Neural crest cell (in vitro differentiated cells): ENCODE data around the gene SLC17A3. TPM values are rescaled to one million over a fixed set of nuclear protein-coding genes. Genes with fewer than 3 reads are reported as not detected.

ENCODE experiments used
- DNase-seq: peaks from one replicate; pipeline ENCODE4 v3.0.0; 2021; ENCODE audit warnings: low read depth, mixed read lengths, low spot score
- H3K27ac Mint-ChIP-seq: one replicate; pipeline ENCODE4 v1.8.0; 2021; ENCODE audit warnings: mild to moderate bottlenecking, mixed read lengths; ENCODE audit not compliant: unreplicated experiment
- H3K27me3 Mint-ChIP-seq: 2 replicates; pipeline ENCODE4 v1.8.0; 2021; ENCODE audit warnings: low read depth, mild to moderate bottlenecking, mixed read lengths
- H3K36me3 Mint-ChIP-seq: 2 replicates; pipeline ENCODE4 v1.8.0; 2021; ENCODE audit warnings: low read depth, mild to moderate bottlenecking, mixed read lengths
- H3K4me1 Mint-ChIP-seq: 2 replicates; pipeline ENCODE4 v1.8.0; 2021; ENCODE audit warnings: mixed read lengths
- H3K4me3 Mint-ChIP-seq: one replicate; pipeline ENCODE4 v1.8.0; 2021; ENCODE audit warnings: mild to moderate bottlenecking, mixed read lengths
- H3K9me3 Mint-ChIP-seq: 2 replicates; pipeline ENCODE4 v1.8.0; 2021; ENCODE audit warnings: mixed read lengths
- CTCF ChIP-seq: fragments of 200-600 bp; sonication (generic); conservative IDR thresholded peaks from 2 replicates; pipeline ENCODE4 v1.5.0; 2021; ENCODE audit warnings: antibody characterized with exemption, mild to moderate bottlenecking
- total RNA-seq: library from RNA; stranded (reverse); gene quantifications from 2 replicates; pipeline ENCODE4 v1.2.1, GENCODE V29; 2021

The SLC17A3 gene
- total RNA-seq, 1 donor from 2014 or later, result not detected

GRCh38 chr6:25916789-25917490 lies 42.9 kb upstream of the SLC17A3 start:
- Mint-ChIP-seq H3K4me3 (no peak overlapping the region), H3K4me1 (no peaks in the 10 kb centered on the region), H3K27ac (no peak overlapping the region), H3K27me3 (no peaks in the 10 kb centered on the region), H3K36me3 (no peaks in the 10 kb centered on the region), H3K9me3 (no peaks in the 10 kb centered on the region)
- no peak for DNase-seq
- TF ChIP-seq CTCF, result no peak

DNA sequence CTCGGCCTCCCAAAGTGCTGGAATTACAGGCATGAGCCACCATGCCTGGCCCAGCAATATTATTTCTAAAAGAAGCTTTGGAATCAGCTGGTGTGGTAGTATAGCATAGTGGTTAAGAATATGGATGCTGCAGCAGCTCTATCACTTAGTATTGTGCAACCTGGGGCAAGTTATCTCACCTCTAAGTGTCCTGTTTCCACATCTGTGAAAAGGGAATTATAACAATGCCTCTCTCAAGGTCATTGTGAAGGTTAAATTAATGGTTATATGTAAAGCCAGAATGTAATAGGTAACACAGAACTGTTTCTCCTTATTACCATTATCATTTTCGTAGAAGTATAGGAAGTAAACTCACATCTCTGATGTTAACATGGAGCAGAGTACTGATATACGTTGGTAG lies 42.3 kb upstream of the SLC17A3 start:
- no peak overlapping the region for H3K4me3 Mint-ChIP-seq
- H3K27ac Mint-ChIP-seq, result no peak overlapping the region
- DNase-seq, result no peak
- H3K36me3 Mint-ChIP-seq, result no peaks in the 10 kb centered on the region
- no peaks in the 10 kb centered on the region for H3K4me1 Mint-ChIP-seq
- H3K27me3 Mint-ChIP-seq, result no peaks in the 10 kb centered on the region
- no peaks in the 10 kb centered on the region for H3K9me3 Mint-ChIP-seq
- TF ChIP-seq CTCF, result no peak

- Mint-ChIP-seq H3K9me3 (no peaks in the 10 kb centered on the region), H3K36me3 (no peaks in the 10 kb centered on the region)
- TF ChIP-seq CTCF, result no peak
Measured at GRCh38 chr6:25913741-25914140, 39.7 kb upstream of the SLC17A3 start.

DNA sequence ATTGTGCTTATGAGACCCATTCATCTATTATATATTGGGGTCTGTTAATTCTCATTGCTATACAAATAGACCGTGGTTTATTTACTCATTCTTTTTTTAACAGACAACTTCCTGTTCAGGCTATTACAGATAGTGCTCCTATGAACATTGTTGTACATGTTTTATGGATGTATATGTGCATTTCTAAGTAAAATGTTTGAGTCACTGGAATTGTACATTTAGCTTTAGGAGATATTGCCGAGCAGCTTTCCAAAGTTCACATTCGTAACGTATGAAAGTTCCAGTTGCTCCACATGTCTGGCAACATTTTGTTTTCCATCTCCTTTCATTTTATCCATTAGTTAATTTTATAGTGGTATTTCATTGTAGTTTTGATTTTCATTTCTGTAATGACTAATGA lies 37.3 kb upstream of the SLC17A3 start:
- no peaks in the 10 kb centered on the region for H3K36me3 Mint-ChIP-seq
- no peak overlapping the region for H3K4me3 Mint-ChIP-seq
- TF ChIP-seq CTCF, result no peak
- no peaks in the 10 kb centered on the region for H3K27me3 Mint-ChIP-seq
- peaks cover 4% of the 10 kb centered on the region for H3K4me1 Mint-ChIP-seq
- H3K9me3 Mint-ChIP-seq, result no peaks in the 10 kb centered on the region
- H3K27ac Mint-ChIP-seq, result no peak overlapping the region
- no peak for DNase-seq

More at GRCh38 chr6:25913741-25914140, 39.7 kb upstream of the SLC17A3 start:
- Mint-ChIP-seq H3K4me3 (no peak overlapping the region), H3K4me1 (peaks cover 4% of the 10 kb centered on the region), H3K27me3 (no peaks in the 10 kb centered on the region), H3K27ac (no peak overlapping the region)
- no peak for DNase-seq

GRCh38 chr6:25907475-25908014 lies 33.5 kb upstream of the SLC17A3 start:
- Mint-ChIP-seq H3K4me3 (no peak overlapping the region), H3K27ac (no peak overlapping the region), H3K27me3 (no peaks in the 10 kb centered on the region), H3K4me1 (peaks cover 4% of the 10 kb centered on the region), H3K36me3 (no peaks in the 10 kb centered on the region), H3K9me3 (no peaks in the 10 kb centered on the region)
- no peak for TF ChIP-seq CTCF
- DNase-seq, result no peak
